ENCODE results near the gene FCRL3. TPM values are rescaled to one million over a fixed set of nuclear protein-coding genes. Genes with fewer than 3 reads are reported as not detected.
A peak's percentile ranks its signal among the peaks of the same experiment; 100 is the strongest.

FCRL3 gene
- total RNA-seq, 3 donors from 2014 or later (not counting 1 experiment from before 2014, with no cell fraction given), result 69.8 to 117 (median 83.8) TPM

GRCh38 chr1:157715736-157716135 is 15.2 kb upstream of the FCRL3 start:
- H3K36me3 ChIP-seq (ENCODE audit: control insufficient read depth, insufficient read depth, low read length), result no peaks in the 10 kb centered on the region
- no peaks in the 10 kb centered on the region for H3K27me3 Mint-ChIP-seq (ENCODE audit: low read depth in 2 of 2)
- H3K27me3 ChIP-seq (ENCODE audit: control insufficient read depth, insufficient read depth, low read length), result no peaks in the 10 kb centered on the region
- H3K4me1 ChIP-seq (ENCODE audit: control insufficient read depth, insufficient read depth, low read length), result no peaks in the 10 kb centered on the region
- H3K9me3 Mint-ChIP-seq, result peaks cover 0 to 1% of the 10 kb centered on the region in 2 donors
- ATAC-seq (no peak), DNase-seq (no peak)
- intact Hi-C loops (cut with micrococcal nuclease), result no loop called here
- H3K4me3 Mint-ChIP-seq, result no peak overlapping the region
- no peaks in the 10 kb centered on the region for H3K9me3 ChIP-seq (ENCODE audit: control insufficient read depth, insufficient read depth, low read length)
- H3K36me3 Mint-ChIP-seq, result no peaks in the 10 kb centered on the region
- H3K4me1 Mint-ChIP-seq, result peaks cover 3 to 10% of the 10 kb centered on the region in 2 donors
- H3K27ac ChIP-seq (ENCODE audit: low read length), result no peak overlapping the region
- TF ChIP-seq CTCF (IDR thresholded peaks at IDR 0.05), result no peak
- no peak overlapping the region for H3K4me3 ChIP-seq (ENCODE audit: low read length)
- 93% methylated on average over 5 of the region's 5 CpGs for WGBS (ENCODE audit: insufficient coverage)
- H3K27ac Mint-ChIP-seq, result no peak overlapping the region

- Mint-ChIP-seq H3K36me3 (no peaks in the 10 kb centered on the region), H3K27me3 (ENCODE audit: low read depth in 2 of 2) (no peaks in the 10 kb centered on the region), H3K4me3 (no peak overlapping the region), H3K9me3 (no peaks in the 10 kb centered on the region), H3K4me1 (peaks cover 11% of the 10 kb centered on the region in 2 donors), H3K27ac (no peak overlapping the region)
- H3K27ac ChIP-seq (ENCODE audit: low read length), result no peak overlapping the region
- no peaks in the 10 kb centered on the region for H3K9me3 ChIP-seq (ENCODE audit: control insufficient read depth, insufficient read depth, low read length)
- intact Hi-C loops (cut with micrococcal nuclease), result no loop called here
- H3K4me1 ChIP-seq (ENCODE audit: control insufficient read depth, insufficient read depth, low read length), result no peaks in the 10 kb centered on the region
- no peak for TF ChIP-seq CTCF (IDR thresholded peaks at IDR 0.05)
- no peak overlapping the region for H3K4me3 ChIP-seq (ENCODE audit: low read length)
- no peak for DNase-seq
- no peak for ATAC-seq
- no peaks in the 10 kb centered on the region for H3K27me3 ChIP-seq (ENCODE audit: control insufficient read depth, insufficient read depth, low read length)
- no peaks in the 10 kb centered on the region for H3K36me3 ChIP-seq (ENCODE audit: control insufficient read depth, insufficient read depth, low read length)
Measured at GRCh38 chr1:157711802-157712201, 11.2 kb upstream of the FCRL3 start.

GRCh38 chr1:157704878-157705277 is 4.3 kb upstream of the FCRL3 start:
- Mint-ChIP-seq H3K36me3 (no peaks in the 10 kb centered on the region), H3K9me3 (peaks cover 5% of the 10 kb centered on the region in 2 donors), H3K27me3 (ENCODE audit: low read depth in 2 of 2) (no peaks in the 10 kb centered on the region), H3K4me3 (no peak overlapping the region), H3K4me1 (peaks cover 69 to 71% of the 10 kb centered on the region in 2 donors), H3K27ac (peak overlapping the region; percentile 81 to 84)
- peak overlapping the region; percentile 60 for H3K27ac ChIP-seq (ENCODE audit: low read length)
- intact Hi-C loops (cut with micrococcal nuclease), result loop anchor here (5.0 kb wide), 1 partner anchor 32 kb away; no protein-coding TSS in a partner anchor
- peaks cover 28% of the 10 kb centered on the region for H3K4me1 ChIP-seq (ENCODE audit: control insufficient read depth, insufficient read depth, low read length)
- no peak for TF ChIP-seq CTCF (IDR thresholded peaks at IDR 0.05)
- H3K27me3 ChIP-seq (ENCODE audit: control insufficient read depth, insufficient read depth, low read length), result no peaks in the 10 kb centered on the region
- no peak overlapping the region for H3K4me3 ChIP-seq (ENCODE audit: low read length)
- DNase-seq (no peak), ATAC-seq (no peak)
- no peaks in the 10 kb centered on the region for H3K36me3 ChIP-seq (ENCODE audit: control insufficient read depth, insufficient read depth, low read length)
- no peaks in the 10 kb centered on the region for H3K9me3 ChIP-seq (ENCODE audit: control insufficient read depth, insufficient read depth, low read length)

- Histone ChIP-seq H3K9me3 (ENCODE audit: control insufficient read depth, insufficient read depth, low read length) (no peaks in the 10 kb centered on the region), H3K4me3 (ENCODE audit: low read length) (no peak overlapping the region), H3K36me3 (ENCODE audit: control insufficient read depth, insufficient read depth, low read length) (no peaks in the 10 kb centered on the region), H3K27ac (ENCODE audit: low read length) (peak overlapping the region; percentile 3), H3K4me1 (ENCODE audit: control insufficient read depth, insufficient read depth, low read length) (peaks cover 37% of the 10 kb centered on the region), H3K27me3 (ENCODE audit: control insufficient read depth, insufficient read depth, low read length) (no peaks in the 10 kb centered on the region)
- ATAC-seq (no peak), DNase-seq (no peak)
- Mint-ChIP-seq H3K4me3 (no peak overlapping the region), H3K9me3 (peaks cover 5% of the 10 kb centered on the region in 2 donors), H3K27ac (peak overlapping the region; percentile 81 to 84), H3K36me3 (no peaks in the 10 kb centered on the region), H3K4me1 (peaks cover 73 to 75% of the 10 kb centered on the region in 2 donors), H3K27me3 (ENCODE audit: low read depth in 2 of 2) (no peaks in the 10 kb centered on the region)
- intact Hi-C loops (cut with micrococcal nuclease), result loop anchor here (5.0 kb wide), 1 partner anchor 33 kb away; no protein-coding TSS in a partner anchor
- no peak for TF ChIP-seq CTCF (IDR thresholded peaks at IDR 0.05)
- WGBS (ENCODE audit: insufficient coverage), result 60% methylated on average over 4 of the region's 4 CpGs
Measured at GRCh38 chr1:157703981-157704380, 3.4 kb upstream of the FCRL3 start.

Data from natural killer cell (primary cell).